Measurements from ENCODE around the gene MB.

DNA sequence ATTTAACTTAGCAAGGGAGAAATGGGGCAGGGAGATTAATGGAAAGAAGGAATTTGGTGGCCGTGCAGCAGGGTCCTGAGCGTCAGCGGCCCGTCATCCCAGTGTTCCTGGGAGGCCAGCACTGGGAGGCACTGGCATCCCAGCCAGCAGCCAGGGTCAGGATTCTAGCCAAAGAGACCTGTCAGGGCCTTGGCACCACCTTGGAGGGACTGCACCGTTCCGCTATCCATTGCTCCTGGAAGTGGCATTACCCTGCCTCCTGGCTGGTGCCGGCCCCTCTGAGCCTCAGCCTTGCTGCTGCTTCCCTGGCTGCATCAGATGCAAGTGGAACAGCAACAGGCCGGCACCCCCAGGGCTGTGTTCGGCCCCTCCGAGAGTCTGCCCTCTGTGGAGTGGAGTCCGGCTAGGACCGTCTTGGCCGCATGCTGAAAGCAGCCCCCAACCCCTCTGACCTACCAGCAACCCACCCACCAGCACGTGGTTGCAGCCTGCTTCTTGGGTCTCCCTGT lies 46.4 kb downstream of the MB start:
- TF ChIP-seq, protein P1, sequence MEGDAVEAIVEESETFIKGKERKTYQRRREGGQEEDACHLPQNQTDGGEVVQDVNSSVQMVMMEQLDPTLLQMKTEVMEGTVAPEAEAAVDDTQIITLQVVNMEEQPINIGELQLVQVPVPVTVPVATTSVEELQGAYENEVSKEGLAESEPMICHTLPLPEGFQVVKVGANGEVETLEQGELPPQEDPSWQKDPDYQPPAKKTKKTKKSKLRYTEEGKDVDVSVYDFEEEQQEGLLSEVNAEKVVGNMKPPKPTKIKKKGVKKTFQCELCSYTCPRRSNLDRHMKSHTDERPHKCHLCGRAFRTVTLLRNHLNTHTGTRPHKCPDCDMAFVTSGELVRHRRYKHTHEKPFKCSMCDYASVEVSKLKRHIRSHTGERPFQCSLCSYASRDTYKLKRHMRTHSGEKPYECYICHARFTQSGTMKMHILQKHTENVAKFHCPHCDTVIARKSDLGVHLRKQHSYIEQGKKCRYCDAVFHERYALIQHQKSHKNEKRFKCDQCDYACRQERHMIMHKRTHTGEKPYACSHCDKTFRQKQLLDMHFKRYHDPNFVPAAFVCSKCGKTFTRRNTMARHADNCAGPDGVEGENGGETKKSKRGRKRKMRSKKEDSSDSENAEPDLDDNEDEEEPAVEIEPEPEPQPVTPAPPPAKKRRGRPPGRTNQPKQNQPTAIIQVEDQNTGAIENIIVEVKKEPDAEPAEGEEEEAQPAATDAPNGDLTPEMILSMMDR (IDR thresholded peaks at IDR 0.05), result no peak
- no peak for TF ChIP-seq EZH2 (IDR thresholded peaks at IDR 0.05; ENCODE audit: borderline replicate concordance, insufficient read depth, low read depth, low read length, poor library complexity, severe bottlenecking)
